Measurements from ENCODE around the gene PPP1R16B.

DNA sequence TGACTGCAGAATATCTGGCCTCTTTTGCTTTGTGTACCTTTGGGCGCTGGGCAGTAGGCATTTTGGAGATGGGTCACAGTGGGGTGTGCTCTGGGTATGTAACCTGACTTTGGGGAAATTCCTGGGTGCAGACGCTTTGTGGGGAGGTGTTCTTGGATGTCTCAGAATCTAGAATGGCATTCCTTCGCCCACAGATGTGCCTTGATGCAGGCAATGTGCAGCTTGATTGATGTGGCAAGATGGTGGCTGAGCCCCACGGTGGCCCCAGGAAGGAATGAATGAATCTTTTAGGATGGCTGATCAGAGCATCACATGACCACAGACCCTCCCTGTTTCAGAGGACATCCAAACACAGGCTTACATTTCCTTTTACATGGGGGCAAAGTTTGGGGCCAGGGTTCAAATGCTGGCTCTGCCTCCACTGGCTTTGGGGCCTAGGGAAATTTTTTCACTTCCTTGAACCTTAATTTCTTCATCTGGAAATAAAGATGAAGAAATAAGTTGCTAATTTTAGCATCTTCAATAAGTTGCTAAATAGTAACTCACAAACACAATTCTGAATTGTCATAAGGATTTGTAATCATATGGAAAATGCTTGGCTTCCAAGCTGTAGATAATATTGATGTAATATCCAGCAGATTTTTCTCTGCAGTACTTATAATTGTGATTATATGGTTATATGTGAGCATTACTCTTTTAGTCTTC lies 5.6 kb downstream of the PPP1R16B start:
- TF ChIP-seq EZH2 (IDR thresholded peaks at IDR 0.05) (no peak), POLR2AphosphoS5 (IDR thresholded peaks at IDR 0.05; ENCODE audit: borderline replicate concordance, low read depth, low read length) (no peak)

All from SK-N-MC (cell line).